A549 (cell line): ENCODE data around the gene HLA-DMB.

ENCODE experiments used
- MAFK ChIP-seq: fragments of 450-650 bp; IDR thresholded peaks from 2 replicates; pipeline ENCODE4 v1.6.1; 2014; ENCODE audit not compliant: partially characterized antibody
- POLR2AphosphoS2 ChIP-seq: conservative IDR thresholded peaks from 2 replicates; pipeline ENCODE4 v1.6.1; 2012; ENCODE audit warnings: low read length, improper control_type of control experiment, inconsistent platforms
- RAD21 ChIP-seq, 2 experiments: fragments of >200 bp in 1 of 2; sonication (Bioruptor Twin) in 1 of 2; formaldehyde crosslinking in 1 of 2; IDR thresholded peaks in 1 of 2; conservative IDR thresholded peaks in 1 of 2; 2 replicates in 1 of 2; 3 replicates in 1 of 2; pipeline ENCODE4 v1.6.1; 2012 to 2018; ENCODE audit warnings: inconsistent platforms in 1 of 2
- RCOR1 ChIP-seq: fragments of 150-350 bp; IDR thresholded peaks from 2 replicates; pipeline ENCODE4 v1.6.1; 2014; ENCODE audit warnings: antibody characterized with exemption, low read length, low read depth
- TF ChIP-seq, protein P1 (sequence below): fragments of 450-650 bp; IDR thresholded peaks from 2 replicates; pipeline ENCODE4 v1.6.1; 2014; ENCODE audit warnings: antibody characterized with exemption

DNA sequence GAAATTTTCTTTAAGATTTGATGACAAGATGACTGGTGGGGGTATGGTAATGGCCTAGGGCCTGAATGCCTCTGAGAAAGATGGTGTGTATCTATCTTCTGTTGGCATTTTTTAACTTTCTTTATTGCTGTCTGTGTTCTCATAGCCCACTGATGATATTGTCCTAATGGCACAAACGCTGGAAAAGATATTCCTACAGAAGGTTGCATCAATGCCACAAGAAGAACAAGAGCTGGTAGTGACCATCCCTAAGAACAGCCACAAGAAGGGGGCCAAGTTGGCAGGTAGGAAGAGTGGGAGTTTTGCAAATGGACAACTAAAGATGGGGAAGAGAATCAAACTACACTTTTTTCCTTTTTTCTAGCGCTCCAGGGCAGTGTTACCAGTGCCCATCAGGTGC lies 35.1 kb upstream of the HLA-DMB start:
- TF ChIP-seq POLR2AphosphoS2: no peak
- no peak for TF ChIP-seq MAFK
- TF ChIP-seq, protein P1, sequence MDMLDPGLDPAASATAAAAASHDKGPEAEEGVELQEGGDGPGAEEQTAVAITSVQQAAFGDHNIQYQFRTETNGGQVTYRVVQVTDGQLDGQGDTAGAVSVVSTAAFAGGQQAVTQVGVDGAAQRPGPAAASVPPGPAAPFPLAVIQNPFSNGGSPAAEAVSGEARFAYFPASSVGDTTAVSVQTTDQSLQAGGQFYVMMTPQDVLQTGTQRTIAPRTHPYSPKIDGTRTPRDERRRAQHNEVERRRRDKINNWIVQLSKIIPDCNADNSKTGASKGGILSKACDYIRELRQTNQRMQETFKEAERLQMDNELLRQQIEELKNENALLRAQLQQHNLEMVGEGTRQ: no peak
- TF ChIP-seq RAD21 (conservative IDR thresholded peaks at IDR 0.05 in 1 of 2, IDR thresholded peaks at IDR 0.05 in 1 of 2): no peak
- no peak for TF ChIP-seq RCOR1
